NB4 (cell line): ENCODE results near the gene XPC.
"Not testable (repeated sequence)": the region's sequence is repeated elsewhere in the genome, so short reads cannot be mapped to it uniquely, and the experiment has no call there.

Source experiments
- DNase-seq: peaks from one replicate; pipeline ENCODE4 v3.0.0; 2010; ENCODE audit warnings: low read depth
- H3K4me3 ChIP-seq: one replicate; pipeline ENCODE4 v1.5.1; 2011; ENCODE audit warnings: mild to moderate bottlenecking, low read depth, low read length, moderate library complexity
- CTCF ChIP-seq: IDR thresholded peaks from one replicate; pipeline ENCODE4 v1.5.1; 2012; ENCODE audit warnings: low read depth, low read length
- MAX ChIP-seq: IDR thresholded peaks from 2 replicates; pipeline ENCODE4 v1.6.1; 2011; ENCODE audit warnings: low read depth, low read length
- MYC ChIP-seq: IDR thresholded peaks from 2 replicates; pipeline ENCODE4 v1.6.1; 2011; ENCODE audit warnings: low read depth, low read length
- POLR2A ChIP-seq: IDR thresholded peaks from 2 replicates; pipeline ENCODE4 v1.6.1; 2011; ENCODE audit warnings: mild to moderate bottlenecking; ENCODE audit not compliant: insufficient read length; ENCODE audit errors: extremely low read depth

Gene XPC

GRCh38 chr3:14178247-14179113 lies at the start of gene XPC, which contains the start of gene LSM3:
XPC (minus strand) TSS chr3:14178601; CDS start chr3:14178568, 33 bp downstream.
LSM3 (plus strand) TSS chr3:14178817; CDS start chr3:14178861, 44 bp downstream.
- peak; percentile 62 for TF ChIP-seq MYC
- peak; percentile 19; the same call in 1 of the 2 replicates for TF ChIP-seq MAX
- TF ChIP-seq CTCF, result no peak
- peak; percentile 79 for TF ChIP-seq POLR2A
- H3K4me3 ChIP-seq, result peak within 1 kb of the TSS; percentile 99
- peak; percentile 97 for DNase-seq

- no peak for DNase-seq
- no peak for TF ChIP-seq POLR2A
- TF ChIP-seq CTCF, result no peak
- TF ChIP-seq MAX, result no peak
- no peak for TF ChIP-seq MYC
These were observed 49.5 kb upstream of the XPC start for GRCh38 chr3:14227856-14228255.

GRCh38 chr3:14226351-14226750 lies 48.0 kb upstream of the XPC start:
- H3K4me3 ChIP-seq, DNase-seq: not testable (repeated sequence)

More at GRCh38 chr3:14227856-14228255, 49.5 kb upstream of the XPC start:
- no peak overlapping the region for H3K4me3 ChIP-seq

GRCh38 chr3:14225421-14225820 lies 47.0 kb upstream of the XPC start:
- no peak overlapping the region for H3K4me3 ChIP-seq
- TF ChIP-seq CTCF (no peak), MYC (no peak), POLR2A (no peak), MAX (no peak)
- no peak for DNase-seq

GRCh38 chr3:14224895-14225294 lies 46.5 kb upstream of the XPC start:
- no peak overlapping the region for H3K4me3 ChIP-seq
- DNase-seq, result no peak
- TF ChIP-seq MAX, result no peak
- TF ChIP-seq CTCF, result no peak
- no peak for TF ChIP-seq POLR2A
- no peak for TF ChIP-seq MYC

- DNase-seq, result no peak
- no peak overlapping the region for H3K4me3 ChIP-seq
- no peak for TF ChIP-seq MYC
- no peak for TF ChIP-seq MAX
- no peak for TF ChIP-seq CTCF
- TF ChIP-seq POLR2A, result no peak
These were observed 45.2 kb upstream of the XPC start for GRCh38 chr3:14223595-14223994.
